NOMO-1 (cell line): Measurements from ENCODE around the gene TMPRSS9.
"Not testable (repeated sequence)": the region's sequence is repeated elsewhere in the genome, so short reads cannot be mapped to it uniquely, and the experiment has no call there.

Experiments used
- DNase-seq, 2 experiments: peaks; one replicate each; lab custom pipeline; 2025; ENCODE audit not compliant: unreplicated experiment in 2 of 2; lab: John Stamatoyannopoulos, UW

The TMPRSS9 gene

GRCh38 chr19:2416321-2417097 lies 56.4 kb downstream of the TMPRSS9 start:
- no peak for DNase-seq

- DNase-seq: not testable (repeated sequence)
Observed at GRCh38 chr19:2417436-2417835, 57.4 kb downstream of the TMPRSS9 start.

GRCh38 chr19:2417881-2418406 lies 57.9 kb downstream of the TMPRSS9 start:
- no peak for DNase-seq

GRCh38 chr19:2419754-2420153 lies 59.7 kb downstream of the TMPRSS9 start:
- no peak for DNase-seq

GRCh38 chr19:2420490-2420889 lies 60.4 kb downstream of the TMPRSS9 start:
- no peak for DNase-seq

- no peak for DNase-seq
Observed at GRCh38 chr19:2421581-2422306, 61.7 kb downstream of the TMPRSS9 start.

- no peak for DNase-seq
Observed at GRCh38 chr19:2423071-2423914, 63.2 kb downstream of the TMPRSS9 start.

- no peak for DNase-seq
Observed at GRCh38 chr19:2423915-2424685, 64.0 kb downstream of the TMPRSS9 start.

- no peak for DNase-seq
Observed at GRCh38 chr19:2424686-2425621, 64.9 kb downstream of the TMPRSS9 start.

- DNase-seq: no peak
Observed at GRCh38 chr19:2425622-2426581, 65.8 kb downstream of the TMPRSS9 start.

GRCh38 chr19:2426611-2427428 lies 66.8 kb downstream of the TMPRSS9 start:
- DNase-seq: no peak

- DNase-seq: peak; percentile 90 to 94
Observed at GRCh38 chr19:2427429-2428320, 67.6 kb downstream of the TMPRSS9 start, which contains the start of gene TIMM13. Gene TIMM13 (minus strand): TSS chr19:2427586. CDS start chr19:2427533, 53 bp downstream.

- no peak for DNase-seq
Observed at GRCh38 chr19:2428321-2428690, 68.2 kb downstream of the TMPRSS9 start.

- no peak for DNase-seq
Observed at GRCh38 chr19:2428756-2429711, 69.0 kb downstream of the TMPRSS9 start.

- DNase-seq: no peak
Observed at GRCh38 chr19:2429917-2430535, 70.0 kb downstream of the TMPRSS9 start.
